ENCODE measurements around the gene CALCOCO2.
"Not testable (repeated sequence)": the region's sequence is repeated elsewhere in the genome, so short reads cannot be mapped to it uniquely, and the experiment has no call there.

Gene CALCOCO2

GRCh38 chr17:48795444-48796162, 35.2 kb upstream of the CALCOCO2 start:
- peak; percentile 41 for DNase-seq
- H3K4me3 ChIP-seq (ENCODE audit: low read depth, low read length), result no peak overlapping the region
- TF ChIP-seq CTCF (IDR thresholded peaks at IDR 0.05; ENCODE audit: low read depth, low read length, missing control alignments), result no peak
- in situ Hi-C loops (cut with HindIII; ENCODE audit: low pct_ligation_motif_present, low sequenced_read_pairs), result no loop called here
- no peak overlapping the region for H3K27ac ChIP-seq
- no peaks in the 10 kb centered on the region for H3K27me3 ChIP-seq (replicated peaks)
- no peaks in the 10 kb centered on the region for H3K36me3 ChIP-seq (replicated peaks)

GRCh38 chr17:48796163-48796522, 34.7 kb upstream of the CALCOCO2 start:
- H3K27me3 ChIP-seq (replicated peaks); H3K27ac ChIP-seq; H3K36me3 ChIP-seq (replicated peaks); H3K4me3 ChIP-seq (ENCODE audit: low read depth, low read length); in situ Hi-C loops (cut with HindIII; ENCODE audit: low pct_ligation_motif_present, low sequenced_read_pairs); DNase-seq: not testable (repeated sequence)

GRCh38 chr17:48799069-48799723, 31.6 kb upstream of the CALCOCO2 start:
- DNase-seq, result no peak

GRCh38 chr17:48800626-48801217, 30.1 kb upstream of the CALCOCO2 start:
- no peaks in the 10 kb centered on the region for H3K27me3 ChIP-seq (replicated peaks)
- no peak for TF ChIP-seq CTCF (IDR thresholded peaks at IDR 0.05; ENCODE audit: low read depth, low read length, missing control alignments)
- in situ Hi-C loops (cut with HindIII; ENCODE audit: low pct_ligation_motif_present, low sequenced_read_pairs), result loop anchor here (25.0 kb wide), 1 partner anchor 237 kb away; no protein-coding TSS in a partner anchor
- no peak overlapping the region for H3K27ac ChIP-seq
- H3K4me3 ChIP-seq (ENCODE audit: low read depth, low read length), result no peak overlapping the region
- H3K36me3 ChIP-seq (replicated peaks), result no peaks in the 10 kb centered on the region
- no peak for DNase-seq

More at GRCh38 chr17:48799069-48799723, 31.6 kb upstream of the CALCOCO2 start:
- Histone ChIP-seq H3K27ac (no peak overlapping the region), H3K27me3 (replicated peaks) (no peaks in the 10 kb centered on the region), H3K4me3 (ENCODE audit: low read depth, low read length) (no peak overlapping the region), H3K36me3 (replicated peaks) (no peaks in the 10 kb centered on the region)
- no peak for TF ChIP-seq CTCF (IDR thresholded peaks at IDR 0.05; ENCODE audit: low read depth, low read length, missing control alignments)
- in situ Hi-C loops (cut with HindIII; ENCODE audit: low pct_ligation_motif_present, low sequenced_read_pairs), result no loop called here

- H3K27me3 ChIP-seq (replicated peaks), result no peaks in the 10 kb centered on the region
- in situ Hi-C loops (cut with HindIII; ENCODE audit: low pct_ligation_motif_present, low sequenced_read_pairs), result loop anchor here (25.0 kb wide), 1 partner anchor 232 kb away; no protein-coding TSS in a partner anchor
- TF ChIP-seq CTCF (IDR thresholded peaks at IDR 0.05; ENCODE audit: low read depth, low read length, missing control alignments), result peak; percentile 96
Observed at GRCh38 chr17:48804936-48805411, 25.9 kb upstream of the CALCOCO2 start.

GRCh38 chr17:48809182-48809581, 21.7 kb upstream of the CALCOCO2 start:
- no peaks in the 10 kb centered on the region for H3K36me3 ChIP-seq (replicated peaks)
- no peak for DNase-seq
- no peak overlapping the region for H3K27ac ChIP-seq
- in situ Hi-C loops (cut with HindIII; ENCODE audit: low pct_ligation_motif_present, low sequenced_read_pairs), result loop anchor here (25.0 kb wide), 1 partner anchor 228 kb away; no protein-coding TSS in a partner anchor
- no peak for TF ChIP-seq CTCF (IDR thresholded peaks at IDR 0.05; ENCODE audit: low read depth, low read length, missing control alignments)
- peaks cover 3% of the 10 kb centered on the region for H3K27me3 ChIP-seq (replicated peaks)
- H3K4me3 ChIP-seq (ENCODE audit: low read depth, low read length), result no peak overlapping the region

More at GRCh38 chr17:48804936-48805411, 25.9 kb upstream of the CALCOCO2 start:
- no peaks in the 10 kb centered on the region for H3K36me3 ChIP-seq (replicated peaks)
- no peak overlapping the region for H3K27ac ChIP-seq
- DNase-seq, result peak; percentile 38
- no peak overlapping the region for H3K4me3 ChIP-seq (ENCODE audit: low read depth, low read length)

All from brain microvascular endothelial cell (primary cell).